Ecto neural progenitor cell (in vitro differentiated cells): ENCODE measurements around the gene PRIMPOL.

ENCODE experiments used
- DNase-seq: peaks from one replicate; pipeline ENCODE4 v3.0.0-alpha.2; 2018; ENCODE audit warnings: low spot score

Gene PRIMPOL

DNA sequence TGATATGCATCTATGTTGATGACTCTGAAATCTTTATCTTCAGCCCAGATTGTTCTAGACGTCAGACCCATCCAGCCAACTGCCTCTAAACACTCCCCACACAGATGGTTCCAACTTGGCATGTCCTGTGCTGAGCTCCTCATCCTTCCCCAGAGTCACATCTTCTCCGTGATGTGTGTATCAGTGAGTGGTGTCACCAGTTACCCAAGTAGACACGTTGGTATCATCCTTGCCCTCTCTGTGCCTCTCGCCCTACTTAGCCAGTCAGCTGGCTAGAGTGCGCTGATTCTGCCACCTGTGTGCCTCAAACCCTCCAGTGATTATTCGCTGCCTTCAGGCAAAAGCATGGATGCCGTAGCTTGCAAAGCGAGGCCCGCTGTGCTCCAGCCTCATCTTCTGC, 18.6 kb downstream of the PRIMPOL start:
- no peak for DNase-seq

GRCh38 chr4:184668511-184669114, 19.1 kb downstream of the PRIMPOL start:
- no peak for DNase-seq

GRCh38 chr4:184669251-184669650, 19.7 kb downstream of the PRIMPOL start:
- no peak for DNase-seq

DNA sequence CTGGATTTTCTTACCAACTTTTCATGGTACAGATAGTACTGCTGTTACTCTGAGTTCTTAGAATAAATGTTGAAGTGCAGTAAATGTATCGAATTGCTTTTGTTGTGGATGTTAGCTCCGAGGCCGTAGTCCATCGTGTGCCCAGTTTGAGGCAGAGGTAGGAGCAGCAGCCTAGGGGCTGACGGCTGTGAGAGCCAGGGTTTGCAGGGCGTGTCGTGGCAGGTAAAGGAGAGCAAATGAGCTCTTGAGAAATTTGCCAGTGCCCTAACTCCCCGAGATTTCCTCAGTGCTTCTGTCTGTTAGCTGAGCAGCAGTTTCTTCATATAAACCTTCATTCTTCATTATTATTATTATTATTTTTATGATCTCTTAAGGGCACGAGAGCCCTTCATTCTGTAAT, 21.6 kb downstream of the PRIMPOL start:
- no peak for DNase-seq

DNA sequence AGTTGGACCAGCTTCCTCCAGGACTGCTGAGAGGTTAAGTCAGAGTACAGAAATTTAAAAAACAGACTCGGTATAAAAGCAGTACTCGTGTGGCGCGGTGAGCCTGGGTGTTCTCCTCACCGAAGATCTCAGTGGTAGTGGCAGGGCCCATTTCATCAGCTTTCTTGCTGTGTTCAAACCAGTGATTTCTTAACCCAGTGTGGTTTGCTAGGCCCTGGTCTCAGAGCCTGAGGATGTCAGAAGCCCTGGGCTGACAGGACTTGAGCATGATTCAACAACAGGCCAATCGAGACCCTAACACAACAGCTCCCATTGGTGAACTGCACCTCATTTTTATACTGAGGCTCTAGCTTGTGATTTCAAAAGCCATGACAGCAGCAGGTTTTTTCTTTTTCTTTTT, 23.2 kb downstream of the PRIMPOL start:
- no peak for DNase-seq

DNA sequence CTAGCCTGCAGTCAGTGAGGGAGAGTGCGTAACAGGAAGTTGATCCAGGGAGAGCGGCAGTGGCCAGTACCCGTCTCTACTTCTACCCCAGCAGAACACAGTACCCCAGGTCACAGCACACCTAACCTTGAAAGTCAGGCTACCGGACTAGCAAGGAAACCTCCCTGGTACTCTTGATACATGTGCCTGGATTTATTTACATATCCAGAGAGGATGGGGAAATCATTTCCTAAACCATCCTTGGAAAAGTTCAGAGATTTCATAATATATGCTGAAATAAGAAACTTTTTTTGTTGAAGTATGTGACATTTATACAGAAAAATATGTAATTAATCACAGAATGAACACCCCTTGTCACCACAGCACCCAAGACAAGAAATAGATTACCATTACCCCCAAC, 24.5 kb downstream of the PRIMPOL start:
- no peak for DNase-seq

DNA sequence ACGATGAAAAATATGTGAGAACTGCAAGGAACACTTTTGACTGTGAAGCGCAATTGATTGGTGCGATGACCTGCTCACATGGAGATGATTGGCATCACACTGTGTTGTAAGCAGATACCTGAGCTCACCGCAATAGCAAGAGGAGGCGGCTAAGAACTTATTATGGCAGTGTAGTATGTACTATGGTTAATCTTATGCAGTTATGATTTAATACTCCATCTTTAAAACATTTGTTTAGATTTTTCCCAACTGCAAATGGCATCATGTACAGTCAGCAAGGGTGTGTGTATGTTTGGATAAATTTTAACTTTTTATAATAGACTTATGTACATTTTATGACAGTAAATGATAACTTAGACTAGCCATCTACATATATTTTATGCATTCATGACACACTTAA, 25.5 kb downstream of the PRIMPOL start:
- DNase-seq, result no peak

DNA sequence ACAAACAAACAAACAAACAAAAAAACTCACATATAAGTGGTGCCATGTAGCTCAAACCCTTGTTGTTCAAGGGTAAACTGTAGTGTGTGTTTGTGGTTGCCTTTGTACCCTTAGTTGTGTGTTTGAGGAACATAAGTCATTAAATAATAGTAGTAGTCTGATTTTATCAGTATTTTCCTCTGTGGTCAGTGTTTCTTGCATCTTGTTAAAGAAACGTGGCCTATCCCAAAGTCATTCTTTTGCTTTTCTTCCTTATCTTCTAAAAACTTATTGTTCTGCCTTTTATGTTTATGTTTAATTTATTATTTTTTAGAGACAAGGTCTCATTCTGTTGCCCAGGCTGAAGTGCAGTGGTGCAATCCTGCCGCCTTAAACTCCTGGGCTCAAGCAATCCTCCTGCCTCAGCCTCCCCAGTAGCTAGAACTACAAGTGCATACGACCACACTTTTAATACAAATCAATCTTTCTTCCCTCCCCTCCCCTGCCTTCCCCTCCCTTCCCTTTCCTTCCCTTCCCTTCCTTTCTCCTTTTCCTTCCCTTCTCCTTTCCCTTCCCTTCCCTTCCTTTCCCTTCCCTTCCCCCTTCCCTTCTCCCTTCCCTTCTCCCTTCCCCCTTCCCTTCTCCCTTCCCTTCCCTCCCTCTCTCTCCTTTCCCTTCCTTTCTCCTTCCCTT, 26.4 kb downstream of the PRIMPOL start:
- DNase-seq, result no peak

DNA sequence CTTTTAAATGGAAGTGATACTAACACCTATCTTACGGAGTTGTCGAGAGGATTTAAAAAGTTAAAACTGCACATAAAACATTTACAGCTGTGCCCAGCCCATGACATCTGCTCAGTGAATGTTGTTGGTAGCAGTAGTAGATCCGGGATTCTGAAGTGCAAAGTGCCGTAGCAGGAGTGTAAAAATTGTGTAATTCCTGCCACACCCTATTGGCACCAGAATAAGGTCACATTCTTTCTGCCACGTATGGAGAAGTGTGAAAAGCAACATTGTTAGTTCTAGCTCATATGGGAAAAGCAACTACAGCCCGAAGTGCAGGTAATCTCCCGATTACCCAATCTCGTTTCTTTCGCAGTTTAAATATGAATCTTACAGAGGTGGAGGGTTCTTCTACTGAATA, 31.2 kb downstream of the PRIMPOL start:
- DNase-seq, result no peak

DNA sequence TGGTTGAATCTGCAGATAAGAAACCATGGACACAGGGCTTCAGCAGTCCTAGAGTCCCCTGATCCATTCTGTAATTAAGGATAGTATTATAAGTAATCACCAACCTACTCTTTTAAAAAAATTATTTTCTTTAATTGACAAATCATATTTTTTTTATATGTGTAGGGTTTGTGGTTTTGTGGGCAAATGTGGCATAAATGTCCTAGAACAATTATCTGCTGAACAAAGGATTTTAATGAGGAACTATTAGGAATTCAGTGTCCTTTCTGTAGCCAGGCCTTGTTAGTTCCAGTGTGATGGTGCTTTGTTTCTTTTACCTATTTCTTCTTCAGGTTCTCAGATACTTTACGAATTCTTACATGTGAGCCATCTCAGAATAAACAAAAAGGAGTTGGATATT, 32.4 kb downstream of the PRIMPOL start:
- no peak for DNase-seq

DNA sequence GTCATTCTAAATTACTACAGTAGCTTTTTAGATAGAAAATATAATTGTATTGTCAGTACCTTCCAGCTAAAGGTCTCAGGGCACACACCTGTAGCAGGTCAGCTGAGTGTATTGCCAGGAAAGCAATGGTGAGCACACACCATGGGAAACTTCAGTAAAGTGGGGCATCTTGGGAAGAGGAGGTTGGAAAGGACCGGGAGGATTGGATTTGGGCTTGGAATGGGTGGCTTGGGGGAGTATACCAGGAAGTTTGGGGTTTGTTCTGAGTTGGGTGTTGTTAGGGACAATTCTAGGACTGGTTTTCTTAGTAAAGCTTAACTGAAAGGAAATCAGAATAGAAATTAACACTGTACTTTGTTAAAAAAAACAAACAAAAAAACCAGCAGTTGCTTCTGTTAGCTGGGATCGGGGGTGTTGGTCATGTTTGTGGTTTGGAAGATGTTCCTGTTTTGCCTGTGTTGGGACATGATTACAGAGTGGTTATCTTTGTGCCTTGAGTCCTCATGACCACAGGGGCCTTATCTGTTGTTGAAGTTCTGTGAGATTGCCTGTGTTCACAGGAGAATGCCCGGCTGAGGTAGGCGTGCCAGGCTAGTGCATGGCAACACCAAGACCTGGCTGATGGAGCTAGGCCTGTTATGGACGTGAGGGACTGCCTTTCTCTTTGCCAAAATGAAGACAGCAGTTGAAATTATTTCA, 35.1 kb downstream of the PRIMPOL start:
- no peak for DNase-seq

DNA sequence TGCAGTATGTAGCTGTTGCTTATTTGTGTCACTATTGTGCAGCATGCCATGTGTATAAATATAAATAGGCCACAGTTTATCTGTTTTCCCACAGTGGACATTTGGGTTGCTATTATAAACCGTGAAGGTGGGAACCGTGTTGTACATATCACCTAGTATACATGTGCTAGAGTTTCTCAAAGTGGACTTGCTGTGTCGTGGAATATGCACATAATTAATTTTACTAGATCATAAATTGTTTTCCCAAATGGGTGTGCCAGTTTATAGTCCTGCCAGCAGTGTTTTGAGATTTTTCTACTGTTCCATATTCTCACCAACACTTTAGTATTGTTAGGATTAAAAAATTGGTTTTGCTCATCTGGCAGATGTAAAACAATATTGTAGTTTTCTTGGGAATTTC, 38.5 kb downstream of the PRIMPOL start:
- DNase-seq, result no peak

DNA sequence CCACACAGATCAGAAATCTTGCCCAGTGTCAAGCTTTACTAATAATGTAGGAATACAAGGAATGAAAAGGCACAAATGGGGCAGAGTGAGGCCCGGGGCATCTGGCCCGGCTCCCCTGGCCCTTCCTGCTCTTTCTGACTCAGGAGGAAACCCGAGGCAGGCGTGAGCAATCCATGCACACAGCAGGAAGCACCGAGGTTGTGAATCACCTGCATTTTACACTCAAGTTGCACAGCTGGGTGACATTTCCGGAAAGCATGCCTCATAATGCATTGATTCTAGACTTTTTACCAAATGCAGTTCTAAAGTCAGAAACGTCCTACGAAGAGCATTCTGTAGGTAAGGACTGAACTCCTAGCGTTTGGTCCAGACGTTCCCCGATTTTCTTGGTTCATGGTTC, 38.9 kb downstream of the PRIMPOL start:
- DNase-seq, result no peak

DNA sequence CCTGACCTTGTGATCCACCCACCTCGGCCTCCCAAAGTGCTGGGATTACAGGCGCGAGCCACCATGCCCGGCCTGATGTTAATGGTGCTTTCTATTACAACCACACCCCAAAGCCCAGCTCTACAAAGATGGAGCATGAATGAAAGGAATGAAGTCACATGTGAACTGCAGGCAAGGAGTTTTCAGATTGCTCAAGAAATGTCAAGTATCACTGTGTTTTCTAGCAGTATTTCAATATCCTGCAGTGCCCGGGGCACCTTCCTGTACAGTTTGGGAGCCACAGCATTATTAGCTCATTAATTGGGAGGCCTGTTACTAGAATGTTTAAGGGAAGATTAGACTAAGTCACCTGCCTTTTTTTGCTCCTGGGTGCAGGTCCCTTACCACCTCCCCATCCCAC, 40.1 kb downstream of the PRIMPOL start:
- DNase-seq, result no peak

- no peak for DNase-seq
Observed at GRCh38 chr4:184693056-184693455, 43.5 kb downstream of the PRIMPOL start.

- no peak for DNase-seq
Observed at GRCh38 chr4:184694412-184694956, 44.9 kb downstream of the PRIMPOL start.

DNA sequence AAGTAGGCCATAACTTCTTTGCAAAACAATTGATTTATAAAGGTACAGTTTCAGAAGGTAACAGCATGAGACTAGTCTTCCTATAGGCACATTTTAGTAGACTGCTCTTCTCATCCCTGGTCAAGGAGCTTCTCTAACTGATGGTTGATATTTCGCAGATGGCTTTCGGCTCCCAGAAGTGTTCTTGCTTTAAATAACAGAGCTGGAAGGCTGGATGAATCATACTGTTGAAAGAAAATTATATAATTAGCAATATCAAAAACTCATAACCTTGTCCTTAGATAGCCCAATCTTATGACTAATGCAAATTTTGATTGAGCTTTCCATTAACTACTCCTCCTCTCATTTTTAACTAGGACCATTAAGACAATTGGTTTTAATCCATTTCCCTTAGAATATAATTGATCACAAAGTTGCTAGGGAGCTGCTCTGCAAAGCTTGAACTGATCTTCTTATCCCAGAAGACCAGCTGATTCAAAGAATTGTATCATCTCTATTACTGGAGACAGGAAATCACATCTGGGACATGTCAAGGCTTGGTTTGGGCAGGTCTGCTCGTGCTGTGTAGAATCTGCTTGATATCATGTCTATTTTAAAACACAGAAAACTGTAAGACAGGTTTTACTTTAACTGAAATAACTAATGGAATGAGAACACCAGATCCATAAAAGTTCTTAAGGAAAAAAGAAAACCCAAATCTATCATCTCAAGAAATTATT, 45.8 kb downstream of the PRIMPOL start:
- DNase-seq, result no peak

- no peak for DNase-seq
Observed at GRCh38 chr4:184697956-184698355, 48.4 kb downstream of the PRIMPOL start.

- no peak for DNase-seq
Observed at GRCh38 chr4:184699941-184700340, 50.4 kb downstream of the PRIMPOL start.

GRCh38 chr4:184702114-184702513, 52.6 kb downstream of the PRIMPOL start:
- DNase-seq, result no peak

DNA sequence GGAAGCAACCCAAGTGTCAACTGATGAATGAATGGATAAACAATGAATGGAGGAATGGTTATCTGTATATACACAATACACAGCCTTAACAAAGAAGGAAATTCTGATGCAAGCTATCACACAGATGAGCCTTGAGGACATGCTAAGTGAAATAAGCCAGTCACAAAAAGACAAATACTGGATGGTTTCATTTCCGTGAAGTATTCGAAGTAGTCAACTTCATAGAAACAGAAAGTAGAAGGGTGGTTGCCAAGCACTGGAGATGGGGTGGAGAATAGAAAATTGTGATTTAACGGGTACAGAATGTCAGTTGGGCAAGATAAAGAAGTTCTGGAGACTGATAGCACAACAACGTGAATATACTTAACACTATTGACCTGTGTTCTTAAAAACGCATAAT, 56.2 kb downstream of the PRIMPOL start:
- DNase-seq, result no peak

DNA sequence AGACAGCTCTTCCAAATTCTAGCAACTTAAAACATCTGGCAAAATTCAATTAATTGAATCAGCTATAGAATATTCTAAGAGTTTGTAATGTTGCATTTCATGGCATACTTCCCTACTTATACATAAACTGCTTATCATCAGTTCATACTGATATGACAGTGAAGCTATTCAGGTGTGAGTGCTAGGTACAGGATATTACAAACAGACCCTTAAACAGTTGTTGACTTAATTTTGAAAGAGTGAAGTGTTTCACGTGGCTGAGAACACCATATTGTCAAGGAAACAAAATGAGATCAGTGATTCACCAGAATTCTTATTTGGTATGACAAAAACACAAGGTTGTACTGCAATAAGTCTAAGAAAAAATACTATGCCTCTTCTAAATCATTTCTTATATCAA, 56.9 kb downstream of the PRIMPOL start:
- DNase-seq, result no peak

DNA sequence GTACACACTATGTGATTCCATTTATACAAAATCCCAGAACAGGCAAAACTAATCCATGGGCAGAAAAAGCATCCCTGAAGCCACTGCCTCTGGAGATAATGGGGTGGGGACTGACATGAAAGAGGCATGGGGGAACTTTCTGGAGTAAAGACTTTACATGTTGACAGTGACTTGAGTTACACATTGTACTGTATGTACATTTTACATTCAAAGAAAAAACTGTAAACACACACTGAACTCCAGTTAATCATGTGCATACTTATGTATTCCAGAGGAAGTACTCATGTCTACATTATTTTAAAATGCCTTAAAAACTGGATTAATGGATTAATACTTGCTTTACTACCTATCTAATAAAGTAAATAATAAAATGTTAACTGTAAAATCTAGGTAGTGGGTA, 62.8 kb downstream of the PRIMPOL start:
- no peak for DNase-seq
